KMS-11 (cell line): ENCODE data around the gene OPRL1.

Experiments
- H2AFZ ChIP-seq: fragments of 200-600 bp; sonication (generic); 2 replicates; pipeline ENCODE4 v1.6.1; 2016; ENCODE audit warnings: antibody characterized with exemption, mixed run types, low read depth
- H3K27ac ChIP-seq: fragments of 200-600 bp; sonication (generic); 2 replicates; pipeline ENCODE4 v1.6.1; 2016; ENCODE audit warnings: mild to moderate bottlenecking, mixed run types
- H3K27me3 ChIP-seq: fragments of 200-600 bp; sonication (generic); 2 replicates; pipeline ENCODE4 v1.6.1; 2017; ENCODE audit warnings: mild to moderate bottlenecking, low read depth, mixed run types, moderate library complexity; ENCODE audit not compliant: insufficient read depth
- H3K36me3 ChIP-seq: fragments of 200-600 bp; sonication (generic); 2 replicates; pipeline ENCODE4 v1.6.1; 2017; ENCODE audit warnings: mild to moderate bottlenecking, mixed run types; ENCODE audit not compliant: insufficient read depth
- H3K4me1 ChIP-seq: fragments of 200-600 bp; sonication (generic); 2 replicates; pipeline ENCODE4 v1.6.1; 2016; ENCODE audit warnings: mild to moderate bottlenecking, low read depth, mixed run types; ENCODE audit not compliant: poor library complexity, severe bottlenecking
- H3K4me2 ChIP-seq: fragments of 200-600 bp; sonication (generic); 2 replicates; pipeline ENCODE4 v1.7.0; 2016; ENCODE audit warnings: mild to moderate bottlenecking, mixed run types
- H3K4me3 ChIP-seq: fragments of 200-600 bp; sonication (generic); IDR thresholded peaks from 2 replicates; pipeline ENCODE4 v1.6.1; 2017; ENCODE audit warnings: low read depth, low read length, mixed read lengths; ENCODE audit not compliant: insufficient read depth
- H3K79me2 ChIP-seq: fragments of 200-600 bp; sonication (generic); 2 replicates; pipeline ENCODE4 v1.6.1; 2016; ENCODE audit warnings: low read depth, mixed run types; ENCODE audit not compliant: insufficient read depth
- H3K9ac ChIP-seq: fragments of 200-600 bp; sonication (generic); 2 replicates; pipeline ENCODE4 v1.6.1; 2016; ENCODE audit warnings: mild to moderate bottlenecking, mixed run types
- H4K20me1 ChIP-seq: fragments of 200-600 bp; sonication (generic); 2 replicates; pipeline ENCODE4 v1.6.1; 2016; ENCODE audit warnings: mild to moderate bottlenecking, mixed run types; ENCODE audit not compliant: insufficient read depth
- TF ChIP-seq, protein P1 (sequence below): fragments of 200-600 bp; sonication (generic); conservative IDR thresholded peaks from 2 replicates; pipeline ENCODE4 v1.6.1; 2017; ENCODE audit warnings: low read depth, mild to moderate bottlenecking, antibody characterized with exemption, low read length, moderate library complexity, mixed read lengths

Gene OPRL1

DNA sequence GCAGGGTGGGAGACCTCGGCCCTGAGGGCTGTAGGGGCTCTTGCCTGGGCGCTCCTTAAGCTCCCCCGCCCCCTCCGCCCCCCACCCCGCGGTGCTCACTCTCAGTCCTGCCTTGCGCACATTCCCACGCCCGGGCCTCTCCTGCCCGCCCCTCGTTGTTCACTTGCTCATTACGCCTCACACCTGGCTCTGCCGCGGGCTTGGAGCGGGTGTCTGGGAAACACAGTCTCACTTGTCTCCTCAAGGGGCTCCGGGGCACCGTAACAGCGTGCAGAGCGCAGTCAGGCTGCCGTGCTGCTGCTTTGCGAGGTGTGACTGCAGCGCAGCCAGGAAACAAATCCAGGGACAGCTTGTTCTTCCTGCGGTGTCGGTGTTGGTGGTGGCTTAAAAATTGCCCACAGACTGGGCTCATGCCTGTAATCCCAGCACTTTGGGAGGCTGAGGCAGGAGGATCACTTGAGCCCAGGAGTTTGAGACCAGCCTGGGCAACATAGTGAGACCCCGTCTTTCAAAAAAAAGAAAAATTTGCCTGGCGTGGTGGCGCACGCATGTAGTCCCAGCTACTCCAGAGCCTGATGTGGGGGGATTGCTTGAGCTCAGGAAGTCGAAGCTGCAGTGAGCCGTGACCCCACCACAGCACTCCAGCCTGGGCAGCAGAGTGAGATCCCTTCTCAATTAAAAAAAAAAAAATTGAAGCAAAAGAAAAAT, 22.9 kb downstream of the OPRL1 start:
- no peak overlapping the region; the same call in 1 of the 2 replicates for H3K4me2 ChIP-seq
- H3K9ac ChIP-seq = no peak overlapping the region
- H4K20me1 ChIP-seq = no peaks in the 10 kb centered on the region
- no peak overlapping the region for H3K4me3 ChIP-seq
- TF ChIP-seq, protein P1, sequence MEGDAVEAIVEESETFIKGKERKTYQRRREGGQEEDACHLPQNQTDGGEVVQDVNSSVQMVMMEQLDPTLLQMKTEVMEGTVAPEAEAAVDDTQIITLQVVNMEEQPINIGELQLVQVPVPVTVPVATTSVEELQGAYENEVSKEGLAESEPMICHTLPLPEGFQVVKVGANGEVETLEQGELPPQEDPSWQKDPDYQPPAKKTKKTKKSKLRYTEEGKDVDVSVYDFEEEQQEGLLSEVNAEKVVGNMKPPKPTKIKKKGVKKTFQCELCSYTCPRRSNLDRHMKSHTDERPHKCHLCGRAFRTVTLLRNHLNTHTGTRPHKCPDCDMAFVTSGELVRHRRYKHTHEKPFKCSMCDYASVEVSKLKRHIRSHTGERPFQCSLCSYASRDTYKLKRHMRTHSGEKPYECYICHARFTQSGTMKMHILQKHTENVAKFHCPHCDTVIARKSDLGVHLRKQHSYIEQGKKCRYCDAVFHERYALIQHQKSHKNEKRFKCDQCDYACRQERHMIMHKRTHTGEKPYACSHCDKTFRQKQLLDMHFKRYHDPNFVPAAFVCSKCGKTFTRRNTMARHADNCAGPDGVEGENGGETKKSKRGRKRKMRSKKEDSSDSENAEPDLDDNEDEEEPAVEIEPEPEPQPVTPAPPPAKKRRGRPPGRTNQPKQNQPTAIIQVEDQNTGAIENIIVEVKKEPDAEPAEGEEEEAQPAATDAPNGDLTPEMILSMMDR = no peak
- H3K36me3 ChIP-seq = no peaks in the 10 kb centered on the region
- H3K79me2 ChIP-seq = no peaks in the 10 kb centered on the region
- peaks cover 90% of the 10 kb centered on the region for H3K27me3 ChIP-seq
- no peak overlapping the region for H2AFZ ChIP-seq
- H3K27ac ChIP-seq = no peak overlapping the region
- no peaks in the 10 kb centered on the region for H3K4me1 ChIP-seq

DNA sequence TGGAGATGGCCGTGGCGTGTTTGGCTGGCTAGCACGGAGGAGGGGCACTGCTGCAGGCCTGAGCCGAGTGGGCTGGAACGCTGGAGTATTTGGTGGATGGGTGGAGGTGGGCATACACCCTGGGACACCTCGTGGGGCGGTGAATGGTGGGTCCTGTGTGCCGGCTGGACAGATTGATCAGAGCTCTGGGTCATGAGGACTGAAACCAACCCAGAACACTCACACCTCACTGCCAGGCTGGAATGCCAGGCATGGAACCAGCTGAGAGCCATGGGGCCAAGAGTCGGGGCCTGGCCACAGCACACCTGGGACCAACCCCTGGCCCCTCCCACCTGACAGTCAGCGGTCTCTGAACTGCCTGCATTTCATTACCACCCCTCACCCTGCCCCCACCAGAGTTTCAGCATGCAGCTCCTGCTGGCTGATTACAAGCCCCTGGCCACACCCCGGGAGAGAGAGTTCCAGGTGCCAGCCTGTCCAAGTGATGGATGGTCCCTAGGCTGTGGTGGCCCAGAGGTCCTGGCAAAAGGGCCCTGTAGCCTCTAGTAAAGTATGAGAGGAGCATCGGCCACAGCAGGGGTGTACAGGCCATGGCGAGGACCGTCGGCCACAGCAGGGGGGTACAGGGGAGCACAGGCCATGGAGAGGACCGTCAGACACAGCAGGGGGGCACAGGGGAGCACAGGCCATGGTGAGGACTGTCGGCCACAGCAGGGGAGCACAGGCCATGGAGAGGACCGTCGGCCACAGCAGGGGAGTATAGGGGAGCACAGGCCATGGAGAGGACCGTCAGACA, 24.2 kb downstream of the OPRL1 start:
- Histone ChIP-seq H3K27me3 (peaks cover 90% of the 10 kb centered on the region), H3K36me3 (no peaks in the 10 kb centered on the region), H3K4me1 (no peaks in the 10 kb centered on the region), H3K9ac (no peak overlapping the region), H3K27ac (no peak overlapping the region), H2AFZ (no peak overlapping the region), H3K4me2 (no peak overlapping the region), H3K79me2 (no peaks in the 10 kb centered on the region), H3K4me3 (no peak overlapping the region), H4K20me1 (no peaks in the 10 kb centered on the region)
- TF ChIP-seq, protein P1 = no peak

DNA sequence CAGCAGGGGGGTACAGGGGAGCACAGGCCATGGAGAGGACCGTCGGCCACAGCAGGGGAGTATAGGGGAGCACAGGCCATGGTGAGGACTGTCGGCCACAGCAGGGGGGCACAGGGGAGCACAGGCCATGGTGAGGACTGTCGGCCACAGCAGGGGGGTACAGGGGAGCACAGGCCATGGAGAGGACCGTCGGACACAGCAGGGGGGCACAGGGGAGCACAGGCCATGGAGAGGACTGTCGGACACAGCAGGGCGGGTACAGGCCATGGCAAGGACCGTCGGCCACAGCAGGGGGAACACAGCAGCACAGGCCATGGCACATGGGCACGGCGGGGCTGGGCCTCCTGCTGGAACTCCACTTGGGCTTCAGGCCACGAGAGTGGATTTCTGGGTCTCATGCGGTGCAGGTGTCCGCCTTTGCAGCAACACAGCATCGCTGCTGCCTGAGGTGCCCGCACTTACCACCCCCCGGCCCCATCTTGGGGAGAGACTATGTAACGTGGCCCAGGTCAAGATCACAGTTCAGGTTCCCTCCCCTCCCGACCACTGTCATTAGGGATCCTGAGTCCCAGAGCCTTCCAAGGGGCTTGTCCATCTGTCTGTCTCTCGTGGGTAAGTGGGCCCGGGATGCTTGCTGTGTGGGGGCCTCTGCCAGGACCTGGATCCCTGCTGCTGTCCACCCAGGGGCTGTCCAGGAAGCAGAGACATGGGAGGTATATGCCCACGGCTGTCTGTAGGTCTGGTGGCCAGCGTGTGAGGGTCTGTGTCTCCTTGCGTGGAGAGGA, 25.0 kb downstream of the OPRL1 start:
- Histone ChIP-seq H3K4me3 (no peak overlapping the region), H3K79me2 (no peaks in the 10 kb centered on the region), H4K20me1 (no peaks in the 10 kb centered on the region), H3K9ac (no peak overlapping the region), H3K4me1 (no peaks in the 10 kb centered on the region), H3K36me3 (no peaks in the 10 kb centered on the region), H3K27me3 (peaks cover 92% of the 10 kb centered on the region), H3K27ac (no peak overlapping the region), H3K4me2 (no peak overlapping the region), H2AFZ (no peak overlapping the region)
- TF ChIP-seq, protein P1 = no peak

DNA sequence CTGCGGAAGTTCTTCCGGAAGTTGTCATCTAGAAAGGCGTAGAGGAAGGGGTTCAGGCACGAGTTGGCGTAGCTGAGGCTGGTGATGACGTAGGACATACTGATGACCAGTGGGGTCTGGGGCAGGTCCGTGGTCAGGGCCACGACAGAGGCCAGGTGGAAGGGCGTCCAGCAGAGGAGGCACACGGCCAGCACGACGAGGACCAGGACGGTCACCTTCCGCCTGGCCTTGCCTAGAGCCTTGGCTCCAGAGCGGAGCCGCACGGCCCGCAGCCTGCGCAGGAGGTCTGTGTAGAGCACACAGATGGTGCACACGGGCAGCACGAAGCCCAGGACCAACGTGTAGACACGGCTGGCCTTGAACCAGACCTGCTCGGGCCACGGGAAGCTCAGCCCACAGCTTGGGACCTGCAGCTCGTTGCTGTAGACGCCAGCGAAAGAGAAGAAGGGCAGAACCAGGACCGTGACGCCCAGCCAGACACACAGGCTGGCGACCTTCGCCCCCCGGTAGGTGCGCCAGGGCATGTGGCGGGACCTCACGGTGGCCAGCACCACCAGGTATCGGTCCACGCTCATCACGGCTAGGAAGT, 26.1 kb downstream of the OPRL1 start:
- Histone ChIP-seq H2AFZ (no peak overlapping the region), H3K27ac (no peak overlapping the region), H3K79me2 (no peaks in the 10 kb centered on the region), H3K9ac (no peak overlapping the region), H3K27me3 (peaks cover 92% of the 10 kb centered on the region), H3K36me3 (no peaks in the 10 kb centered on the region), H3K4me3 (no peak overlapping the region), H4K20me1 (no peaks in the 10 kb centered on the region), H3K4me2 (no peak overlapping the region), H3K4me1 (no peaks in the 10 kb centered on the region)
- TF ChIP-seq, protein P1 = no peak
